HG03571 (cell line): ENCODE measurements around the gene UGT2A3.
"Not testable (repeated sequence)": the region's sequence is repeated elsewhere in the genome, so short reads cannot be mapped to it uniquely, and the experiment has no call there.

Source experiments
- ATAC-seq: cut with Tn5 transposase; IDR thresholded peaks from one replicate; pipeline ENCODE4 v1.9.1; 2021; ENCODE audit not compliant: unreplicated experiment

The UGT2A3 gene

DNA sequence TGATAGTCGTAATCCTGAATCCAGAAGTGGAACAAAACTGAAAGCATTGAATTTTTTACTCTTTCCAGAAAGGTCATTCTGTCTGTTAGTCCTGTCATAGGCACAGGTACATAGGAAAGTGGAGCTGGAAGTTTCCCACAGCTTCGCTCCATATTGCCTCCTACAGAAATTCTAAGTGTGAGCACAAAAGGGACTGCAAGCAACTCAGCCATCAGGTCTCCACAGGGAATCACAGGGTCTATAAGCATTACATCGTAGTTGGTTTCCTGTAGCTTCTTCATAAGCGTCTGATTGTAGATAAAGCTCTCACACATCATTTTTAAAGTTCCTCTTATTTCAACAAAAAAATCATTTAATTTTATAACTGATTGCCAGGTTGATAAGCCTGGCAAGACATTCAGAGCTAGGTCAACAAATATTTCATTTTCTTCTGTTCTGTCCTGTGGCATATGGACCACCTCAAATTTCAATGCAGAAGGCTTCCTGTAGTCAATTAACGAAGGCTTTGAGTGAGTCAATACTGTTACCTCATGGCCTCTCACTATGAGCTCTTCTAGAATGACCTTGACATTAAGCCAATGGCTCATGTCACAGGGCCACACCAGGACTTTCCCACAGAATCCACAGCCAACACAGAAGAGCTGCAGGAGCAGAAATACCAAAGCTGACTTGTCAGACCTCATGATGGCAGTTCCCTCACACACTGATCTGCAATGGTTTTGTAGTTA, at the start of gene UGT2A3:
TSS of gene UGT2A3 (minus strand) at position 727 of the 728 bp plus-strand sequence. CDS start at position 683, 44 bp downstream.
- ATAC-seq: no peak

DNA sequence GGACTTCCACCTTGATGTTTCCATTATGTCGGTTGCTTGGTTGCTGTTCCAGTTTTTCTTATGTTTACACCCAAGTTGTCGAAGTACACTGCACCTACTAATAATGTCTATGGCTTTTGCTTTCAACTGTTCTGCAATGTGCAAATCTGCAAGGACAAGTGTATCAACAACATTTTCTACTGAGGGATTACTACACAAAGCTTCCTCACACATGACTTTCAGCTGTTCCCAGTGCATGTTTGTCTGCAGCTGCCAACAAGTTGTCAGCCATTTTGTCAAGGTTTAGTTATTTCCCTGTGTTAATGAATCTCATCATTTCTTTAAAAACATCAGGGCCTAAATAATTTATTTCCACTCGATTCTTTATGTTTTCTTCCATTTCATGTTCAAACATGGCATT, 45.4 kb upstream of the UGT2A3 start:
- ATAC-seq: no peak

DNA sequence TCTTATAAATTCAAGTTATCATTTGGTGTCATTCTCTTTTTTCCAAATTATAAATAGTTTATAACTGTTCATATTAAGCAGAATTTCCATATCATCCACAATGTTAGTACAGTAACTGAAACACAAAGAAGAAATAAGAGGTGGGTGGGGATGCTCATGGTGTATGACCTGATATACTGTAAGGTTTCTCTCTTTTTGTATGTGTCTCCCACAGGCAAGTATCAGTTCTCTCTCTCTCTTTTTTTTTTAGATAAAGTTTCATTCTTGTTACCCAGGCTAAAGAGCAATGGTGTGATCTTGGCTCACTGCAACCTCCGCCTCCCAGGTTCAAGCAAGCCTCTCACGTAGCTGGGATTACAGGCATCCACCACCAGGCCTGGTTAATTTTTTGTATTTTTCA, 43.7 kb upstream of the UGT2A3 start:
- no peak for ATAC-seq

DNA sequence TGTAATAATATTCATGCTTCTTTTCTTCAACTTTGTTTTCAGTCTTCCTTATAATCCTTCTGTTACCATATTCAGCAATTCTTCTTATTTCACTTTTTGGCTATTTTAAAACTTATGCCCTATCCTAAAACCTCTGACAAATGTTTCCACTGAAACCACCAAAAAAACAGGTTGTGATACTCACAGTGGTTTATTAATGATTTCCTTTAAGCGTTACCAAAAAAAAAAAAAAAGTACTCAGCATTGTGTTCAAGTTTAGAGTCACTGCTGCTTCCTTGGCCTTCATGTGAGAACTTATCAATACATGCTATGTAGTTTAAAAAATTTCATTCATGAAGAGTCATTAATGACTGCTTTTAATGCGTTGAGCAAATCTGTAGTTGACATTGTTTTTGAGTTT, 35.4 kb upstream of the UGT2A3 start:
- peak; percentile 73 for ATAC-seq

DNA sequence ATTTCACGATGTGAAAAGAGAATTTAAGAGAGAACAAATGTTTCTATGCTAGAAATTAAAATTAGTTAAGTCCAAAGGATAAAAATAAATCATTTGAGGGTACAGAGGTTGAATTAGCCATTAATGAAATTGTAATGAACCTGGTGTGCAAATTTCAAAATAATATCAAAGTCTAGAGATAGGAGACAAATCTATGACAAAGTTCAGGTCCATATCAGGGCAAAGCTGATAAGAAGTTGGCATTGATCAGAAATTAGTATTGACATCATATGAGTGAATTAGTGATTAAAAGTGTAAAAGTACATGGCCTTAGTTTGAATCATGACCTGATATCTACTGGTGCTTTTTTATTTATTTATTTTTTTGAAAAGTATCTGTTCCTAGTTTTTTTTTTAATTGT, 33.8 kb upstream of the UGT2A3 start:
- no peak for ATAC-seq

DNA sequence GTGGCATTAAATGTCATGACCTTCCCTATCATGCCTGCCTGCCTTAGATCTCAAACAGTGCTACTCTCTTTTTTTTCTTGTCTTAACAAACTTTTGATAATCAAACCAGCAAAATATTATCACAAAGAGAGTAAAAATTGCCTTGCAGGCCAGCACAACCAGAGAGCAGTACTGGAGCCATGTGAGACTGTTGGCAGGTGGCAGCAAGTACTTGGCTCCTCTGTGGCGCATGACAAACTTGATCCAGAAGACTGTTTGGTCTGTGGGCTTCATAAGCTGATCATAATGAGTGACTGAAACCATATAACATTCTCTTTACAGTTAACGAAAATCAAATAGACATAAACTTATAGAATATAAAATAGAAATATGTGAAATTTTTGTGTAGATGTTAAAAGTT, 33.3 kb upstream of the UGT2A3 start:
- no peak for ATAC-seq

DNA sequence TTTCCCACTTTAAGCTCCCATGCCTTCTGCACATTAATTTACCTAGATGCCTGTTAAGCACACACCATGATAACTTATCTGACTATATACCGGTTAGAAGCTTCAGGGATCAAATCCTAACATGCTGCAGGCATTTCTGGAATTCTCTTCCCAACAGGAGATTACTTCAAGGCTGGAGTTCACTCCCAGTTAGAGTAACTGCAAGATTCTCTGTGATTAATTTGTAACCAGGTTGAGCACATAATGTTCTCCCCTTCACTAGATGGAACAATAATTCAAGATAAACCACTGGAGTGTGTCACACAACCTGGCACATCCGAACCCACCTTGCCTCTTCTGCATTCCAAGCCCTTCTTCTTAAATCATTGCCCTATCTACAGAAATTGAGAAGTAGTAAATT, 11.8 kb upstream of the UGT2A3 start:
- ATAC-seq: no peak

DNA sequence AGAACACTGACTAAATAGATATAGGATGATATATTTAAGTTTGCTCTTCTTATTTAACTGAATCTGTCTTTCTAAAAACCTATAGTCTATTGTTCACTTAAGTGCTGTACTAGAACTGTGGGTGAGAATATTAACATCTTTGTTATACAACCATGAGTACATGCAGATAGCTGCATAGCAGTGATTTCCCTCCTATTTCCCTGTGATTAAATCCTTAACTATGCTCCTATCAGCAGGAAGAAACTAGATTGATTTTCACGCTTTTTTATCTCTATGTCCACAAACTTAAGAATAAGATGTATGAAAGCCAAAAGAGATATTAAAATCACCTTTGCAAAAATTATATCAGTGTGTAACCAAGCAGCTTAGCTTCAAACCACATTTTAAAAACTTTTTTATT, 11.3 kb upstream of the UGT2A3 start:
- ATAC-seq: no peak

DNA sequence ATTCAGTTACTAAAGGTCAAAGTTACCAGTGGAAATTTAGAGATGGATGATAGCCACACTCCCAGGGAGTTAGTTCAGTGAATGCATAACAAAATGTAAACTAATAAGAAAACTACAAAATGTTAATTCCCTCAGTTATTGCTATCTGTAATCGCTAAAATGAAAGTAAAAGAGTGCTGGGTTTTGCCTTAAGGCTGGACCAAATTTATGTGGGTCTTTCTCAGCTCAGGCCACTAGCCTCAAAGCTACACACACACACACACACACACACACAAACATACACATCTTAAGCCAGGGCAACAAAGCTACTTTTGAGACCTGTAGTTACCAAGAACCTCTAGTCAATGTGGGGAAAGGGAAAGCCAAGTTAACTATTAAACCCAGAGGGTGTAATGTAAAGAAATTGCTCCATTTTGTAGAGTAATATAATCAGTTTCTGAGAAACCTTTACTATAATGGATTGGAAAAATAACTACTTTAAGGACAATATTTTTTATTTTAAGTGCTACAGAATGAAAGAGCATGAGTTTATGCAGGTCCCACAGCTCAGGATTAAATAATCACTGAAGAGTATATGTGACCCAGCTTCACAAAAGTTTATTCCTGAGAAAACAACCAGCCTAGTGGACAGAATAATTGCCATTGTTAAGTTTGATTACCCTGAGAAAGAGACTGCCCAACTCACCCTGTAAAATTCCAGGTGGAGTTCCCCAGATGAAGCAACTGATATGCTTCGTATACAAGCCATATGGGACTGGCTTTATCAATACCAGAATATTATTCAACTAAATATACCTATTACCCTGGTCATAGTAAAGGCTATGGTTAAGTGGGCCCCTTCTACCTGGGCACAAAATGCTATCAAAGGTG, 8.9 kb upstream of the UGT2A3 start:
- ATAC-seq: no peak

DNA sequence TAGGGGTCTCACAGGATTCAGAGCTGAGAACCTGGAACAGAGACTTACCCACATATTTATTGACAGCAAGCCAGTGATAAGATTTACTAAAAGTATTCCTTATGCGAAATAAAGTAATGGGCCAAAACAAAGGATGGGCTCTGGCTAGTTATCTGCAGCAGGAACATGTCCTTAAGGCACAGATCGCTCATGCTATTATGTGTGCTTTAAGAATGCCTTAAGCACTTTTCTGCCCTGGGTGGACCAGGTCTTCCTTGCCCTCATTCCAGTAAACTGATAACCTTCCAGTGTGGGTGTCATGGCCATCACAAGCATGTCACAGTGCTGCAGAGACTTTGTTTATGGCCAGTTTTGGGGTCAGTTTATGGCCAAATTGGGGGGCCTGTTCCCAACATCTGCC, 7.5 kb upstream of the UGT2A3 start:
- not testable (repeated sequence) for ATAC-seq

DNA sequence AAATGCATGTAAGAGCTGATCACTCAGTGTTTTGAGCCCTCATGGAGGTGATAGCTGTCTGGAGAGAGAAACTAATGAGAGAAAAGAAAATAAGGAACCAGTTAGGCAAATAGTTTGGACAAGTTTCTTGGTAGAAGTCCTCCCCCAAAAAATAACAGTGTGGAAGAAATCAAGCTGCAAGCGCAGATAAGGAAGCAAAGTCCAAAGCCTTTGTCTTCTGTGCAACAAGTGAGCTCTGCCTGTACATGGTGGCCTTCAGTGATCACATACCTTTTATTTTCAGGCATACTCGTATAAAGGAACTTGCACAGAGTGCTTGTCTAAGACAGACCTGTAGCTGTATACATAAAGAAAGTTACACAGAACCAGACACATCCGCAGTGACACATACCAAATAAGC, 2.5 kb upstream of the UGT2A3 start:
- ATAC-seq: no peak

DNA sequence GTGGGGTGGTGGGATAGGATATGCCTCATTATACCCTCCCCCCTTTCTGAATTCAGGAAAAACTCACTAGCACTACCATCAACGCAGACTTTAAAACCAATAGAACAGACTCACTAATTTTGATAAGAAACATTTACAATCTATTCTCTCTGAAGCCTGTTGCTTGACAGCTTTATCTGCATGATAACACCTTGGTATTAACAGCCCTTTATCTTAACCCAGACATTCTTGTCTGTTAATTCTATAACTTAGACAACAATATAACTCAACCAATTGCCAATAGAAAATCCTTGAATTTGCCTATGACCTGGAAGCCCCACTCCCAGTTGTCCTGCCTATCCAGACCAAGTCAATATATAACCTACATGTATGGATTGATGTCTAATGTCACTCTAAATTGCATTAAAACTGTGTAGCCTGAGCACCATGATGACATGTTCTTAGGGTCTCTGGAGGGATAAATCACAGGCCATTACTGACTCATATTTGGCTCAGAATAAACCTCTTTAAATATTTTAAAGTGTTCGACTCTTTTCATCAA, 1.5 kb upstream of the UGT2A3 start:
- no peak for ATAC-seq

DNA sequence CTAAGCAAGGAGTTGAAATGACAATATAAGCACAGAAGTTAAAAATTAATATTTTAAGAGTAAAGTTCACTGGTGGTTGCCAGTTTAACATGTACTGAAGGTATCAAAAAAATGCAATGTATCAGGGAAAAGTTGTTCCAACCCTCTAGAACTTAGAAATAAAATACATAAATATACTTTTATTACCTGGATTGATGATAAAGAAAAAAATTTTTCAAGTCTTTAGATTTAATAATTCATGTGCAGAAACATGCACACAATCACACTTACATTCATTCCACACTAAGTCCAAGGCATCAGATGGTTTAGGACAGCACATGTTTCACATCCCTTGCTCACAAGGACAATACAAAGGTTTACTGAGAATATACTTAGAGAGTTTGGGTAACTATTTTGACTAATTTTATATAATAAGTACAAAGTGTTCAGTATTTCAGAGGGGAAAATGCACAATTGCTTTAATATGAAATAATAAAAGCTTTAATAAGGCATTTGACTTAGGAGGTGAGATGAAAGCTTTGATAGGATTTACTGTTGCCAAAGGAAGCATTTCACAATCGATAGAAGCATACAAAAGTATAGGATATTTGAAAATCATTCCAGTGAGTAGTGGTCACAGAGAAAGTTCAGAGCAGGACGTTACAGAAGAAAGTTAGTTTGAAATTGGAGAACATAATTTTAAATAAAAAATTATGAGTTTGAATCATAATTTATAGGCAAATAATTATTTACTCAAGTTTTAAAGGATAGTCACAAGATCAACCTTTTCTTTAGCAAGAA, 392 bp upstream of the UGT2A3 start:
- no peak for ATAC-seq

DNA sequence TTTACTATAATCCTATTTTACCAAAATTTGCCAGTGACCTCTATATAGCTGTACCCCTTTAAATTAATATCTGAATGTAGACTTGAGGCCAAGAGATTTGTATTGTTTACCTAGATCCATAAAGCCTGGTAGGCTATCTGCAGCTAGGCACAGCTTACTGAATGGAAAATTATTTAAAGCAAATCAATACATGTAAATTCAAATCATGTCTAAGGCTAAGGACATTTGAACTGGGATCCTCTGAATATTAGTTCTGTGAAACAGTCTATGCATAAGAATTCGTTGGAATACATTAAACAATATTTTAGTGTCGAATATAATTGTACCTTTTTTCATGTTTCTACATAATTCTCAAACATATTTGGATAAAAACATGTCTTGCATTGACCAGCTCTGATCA, 1.6 kb downstream of the UGT2A3 start:
- no peak for ATAC-seq

DNA sequence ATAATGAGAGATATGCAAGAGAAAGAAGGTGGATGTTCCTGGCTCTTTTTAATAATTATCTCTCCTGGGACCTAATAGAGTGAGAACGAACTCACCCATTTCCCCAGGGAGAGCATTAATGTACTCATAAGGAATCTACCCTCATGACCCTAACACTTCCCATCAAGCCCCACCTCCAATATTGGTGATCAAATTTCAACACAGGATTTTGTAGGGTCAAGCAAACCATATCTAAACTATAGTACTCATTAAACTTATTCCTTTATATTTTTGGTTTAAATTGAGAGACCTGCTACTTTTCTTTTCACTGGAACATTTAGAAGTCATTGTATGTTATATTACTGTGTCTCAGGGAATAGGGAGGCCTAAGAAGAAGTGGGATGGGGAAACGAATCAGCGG, 2.6 kb downstream of the UGT2A3 start:
- ATAC-seq: no peak

DNA sequence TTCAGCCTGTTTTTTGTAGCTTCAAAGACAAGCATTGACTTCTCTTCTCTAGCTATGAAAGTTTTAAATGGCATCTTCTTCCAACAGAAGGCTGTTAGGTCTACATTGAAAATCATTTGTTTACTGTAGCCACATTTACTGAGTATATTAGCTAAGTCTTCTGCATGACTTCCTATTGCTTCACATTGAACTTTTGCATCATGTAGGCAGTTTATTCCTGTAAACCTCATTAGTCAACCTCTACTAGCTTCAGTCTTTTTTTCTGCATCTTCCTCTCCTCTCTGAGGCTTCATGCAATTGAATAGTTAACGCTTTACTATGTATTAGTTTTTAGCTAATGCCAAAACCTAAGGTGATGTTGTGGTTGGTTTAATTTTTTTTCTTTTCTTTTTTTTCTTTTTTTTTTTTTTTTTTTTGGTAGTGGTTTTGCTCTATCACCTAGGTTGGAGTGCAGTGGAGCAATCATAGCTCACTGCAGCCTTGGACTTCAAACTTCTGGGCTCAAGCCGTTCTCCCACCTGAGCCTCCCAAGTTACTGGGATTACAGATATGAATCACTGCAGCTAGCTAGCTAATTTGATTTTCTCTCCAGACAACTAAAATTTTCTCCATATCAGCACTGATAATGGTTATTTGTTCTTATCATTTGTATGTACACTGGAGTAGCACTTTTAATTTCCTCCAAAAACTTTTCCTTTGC, 3.4 kb downstream of the UGT2A3 start:
- ATAC-seq: no peak

DNA sequence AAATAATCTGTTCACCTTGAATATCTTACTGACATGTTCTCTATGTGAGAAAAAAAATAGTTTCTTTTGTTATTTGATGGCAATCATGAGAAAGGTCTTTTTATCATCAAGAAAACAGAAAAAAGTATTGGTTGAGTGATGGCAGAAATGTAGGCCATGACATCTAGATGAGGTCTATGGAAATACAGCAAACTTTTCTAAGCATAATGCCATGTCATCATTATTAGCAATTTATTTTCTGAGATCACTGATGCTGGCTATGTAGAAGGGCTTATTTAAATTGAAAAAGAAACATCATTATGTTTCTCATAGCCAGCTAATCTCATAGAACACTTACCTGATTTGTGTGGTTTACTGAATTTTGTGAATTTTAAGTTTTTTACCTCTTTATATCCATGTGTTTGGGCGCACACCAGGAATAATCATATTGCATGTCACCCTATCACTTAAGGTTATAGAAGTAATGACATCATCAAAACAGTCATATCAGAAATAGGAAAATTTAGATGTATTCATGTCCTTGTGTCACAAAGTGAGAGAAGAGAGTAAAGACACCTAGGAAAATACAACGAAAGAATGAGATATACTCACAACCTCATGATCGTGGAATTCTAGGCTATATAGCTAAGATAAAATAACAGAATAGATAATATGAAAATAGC, 22.4 kb downstream of the UGT2A3 start:
- ATAC-seq: no peak

DNA sequence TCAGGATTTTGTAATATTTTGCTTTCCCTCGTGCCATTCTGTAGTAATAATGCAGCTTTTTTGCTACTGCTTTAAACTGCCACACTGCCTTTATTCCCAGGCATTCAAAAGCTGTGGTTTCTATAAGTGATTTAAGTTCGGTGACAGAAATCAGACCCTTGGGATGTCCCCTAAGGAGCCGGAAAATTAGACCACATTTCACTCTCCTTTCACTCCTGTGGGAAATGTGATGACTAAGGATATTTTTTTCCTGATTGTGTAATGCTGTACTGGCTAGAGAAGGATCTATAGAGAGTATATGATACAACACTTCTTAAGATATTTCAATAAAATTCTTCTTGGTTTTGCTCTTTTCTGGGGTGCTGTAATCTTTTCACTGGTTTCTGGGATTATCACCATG, 24.4 kb downstream of the UGT2A3 start:
- no peak for ATAC-seq

DNA sequence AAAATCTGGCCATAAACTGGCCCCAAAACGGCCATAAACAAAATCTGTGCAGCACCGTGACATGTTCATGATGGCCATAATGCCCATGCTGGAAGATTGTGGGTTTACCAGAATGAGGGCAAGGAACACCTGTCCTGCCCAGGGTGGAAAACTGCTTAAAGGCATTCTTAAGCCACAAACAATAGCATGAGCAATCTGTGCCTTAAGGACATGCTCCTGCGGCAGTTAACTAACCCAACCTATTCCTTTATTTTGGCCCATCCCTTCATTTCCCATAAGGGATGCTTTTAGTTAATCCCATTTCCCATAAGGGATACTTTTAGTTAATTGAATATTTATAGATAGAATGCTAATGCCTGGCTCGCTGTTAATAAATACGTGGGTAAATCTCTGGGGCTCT, 29.4 kb downstream of the UGT2A3 start:
- ATAC-seq: not testable (repeated sequence)

DNA sequence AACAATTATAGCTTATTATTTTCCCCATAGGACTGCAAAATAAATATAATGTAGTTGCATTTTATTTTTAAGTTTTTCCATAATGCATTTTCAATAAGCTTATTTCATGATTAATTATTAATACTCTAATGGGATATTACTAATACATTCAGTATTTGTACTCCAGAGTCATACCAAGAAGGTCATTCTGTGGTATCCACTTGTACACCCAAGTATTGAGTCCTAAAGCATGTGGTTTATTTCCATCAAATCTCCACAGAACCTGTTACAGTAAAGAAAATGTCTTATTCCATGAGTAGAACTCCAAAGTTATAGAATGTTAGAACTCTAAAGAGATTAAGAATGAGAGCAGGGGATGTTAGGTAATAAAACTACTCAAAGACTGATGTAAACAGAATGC, 30.6 kb downstream of the UGT2A3 start:
- no peak for ATAC-seq
